OCI-LY3 (cell line): ENCODE data around the gene CCDC141.

Experiments used
- H2AFZ ChIP-seq: fragments of 200-600, 300-600 bp; shearing (Covaris generic); 2 replicates; pipeline ENCODE4 v1.6.0; 2014; ENCODE audit warnings: antibody characterized with exemption, low read depth, low read length
- H3K27ac ChIP-seq: fragments of 200-600, 300-600 bp; sonication (generic); 2 replicates; pipeline ENCODE4 v1.5.1; 2014; ENCODE audit warnings: mild to moderate bottlenecking, low read length, moderate library complexity, mixed read lengths
- H3K27me3 ChIP-seq: fragments of 200-600, 300-600 bp; sonication (generic); 2 replicates; pipeline ENCODE4 v1.6.1; 2014; ENCODE audit warnings: low read depth, low read length, mixed read lengths
- H3K36me3 ChIP-seq: fragments of 200-600, 300-600 bp; sonication (generic); replicated peaks from 2 replicates; pipeline ENCODE3; 2014; ENCODE audit warnings: low read depth, low read length, mixed read lengths
- H3K4me1 ChIP-seq: fragments of 300-600, 200-600 bp; sonication (generic); 2 replicates; pipeline ENCODE4 v1.6.1; 2014; ENCODE audit warnings: low read length, mixed read lengths
- H3K4me2 ChIP-seq: fragments of 200-600, 300-600 bp; sonication (generic); 2 replicates; pipeline ENCODE4 v1.6.1; 2014; ENCODE audit warnings: low read length, mixed read lengths
- H3K4me3 ChIP-seq: fragments of 300-600, 200-600 bp; sonication (generic); 2 replicates; pipeline ENCODE4 v1.5.1; 2014; ENCODE audit warnings: antibody characterized with exemption, mild to moderate bottlenecking, low read length, moderate library complexity
- H3K79me2 ChIP-seq: fragments of 300-600, 200-600 bp; shearing (Covaris generic); 2 replicates; pipeline ENCODE4 v1.6.1; 2014; ENCODE audit warnings: mild to moderate bottlenecking, low read length, mixed read lengths
- H3K9ac ChIP-seq: fragments of 300-600, 200-600 bp; shearing (Covaris generic); 2 replicates; pipeline ENCODE4 v1.6.0; 2014; ENCODE audit warnings: mild to moderate bottlenecking, low read length, moderate library complexity
- H3K9me3 ChIP-seq: fragments of 200-600, 300-600 bp; shearing (Covaris generic); 2 replicates; pipeline ENCODE4 v1.6.1; 2014; ENCODE audit warnings: low read length, mixed read lengths; ENCODE audit not compliant: insufficient read depth
- H4K20me1 ChIP-seq: fragments of 200-600, 300-600 bp; sonication (generic); 2 replicates; pipeline ENCODE4 v1.6.1; 2016; ENCODE audit warnings: low read length, mixed read lengths; ENCODE audit not compliant: insufficient read depth
- CTCF ChIP-seq: fragments of 200-600, 300-600 bp; sonication (generic); IDR thresholded peaks from 2 replicates; pipeline ENCODE4 v1.5.1; 2014; ENCODE audit warnings: antibody characterized with exemption, low read length, low read depth
- EZH2phosphoT487 ChIP-seq: fragments of 200-600 bp; shearing (Covaris generic); IDR thresholded peaks from 2 replicates; pipeline ENCODE4 v1.6.1; 2018; ENCODE audit warnings: antibody characterized with exemption, mixed run types, low read depth

Gene CCDC141

GRCh38 chr2:178946494-178946893, 103.4 kb downstream of the CCDC141 start:
- Histone ChIP-seq H3K79me2 (no peaks in the 10 kb centered on the region), H3K4me1 (no peaks in the 10 kb centered on the region; the same call in 1 of the 2 replicates), H3K9ac (no peak overlapping the region), H4K20me1 (no peaks in the 10 kb centered on the region), H3K27ac (no peak overlapping the region), H2AFZ (no peak overlapping the region), H3K9me3 (no peaks in the 10 kb centered on the region), H3K36me3 (no peaks in the 10 kb centered on the region), H3K4me2 (no peak overlapping the region), H3K4me3 (no peak overlapping the region), H3K27me3 (no peaks in the 10 kb centered on the region)
- TF ChIP-seq EZH2phosphoT487 (no peak), CTCF (no peak)

- no peaks in the 10 kb centered on the region for H3K79me2 ChIP-seq
- no peak overlapping the region for H3K4me3 ChIP-seq
- H3K27me3 ChIP-seq = no peaks in the 10 kb centered on the region
- H2AFZ ChIP-seq = no peak overlapping the region
- H3K9me3 ChIP-seq = no peaks in the 10 kb centered on the region
- H3K27ac ChIP-seq = no peak overlapping the region
- no peaks in the 10 kb centered on the region for H4K20me1 ChIP-seq
- no peaks in the 10 kb centered on the region for H3K36me3 ChIP-seq
- no peak overlapping the region for H3K4me2 ChIP-seq
- TF ChIP-seq CTCF = no peak
- no peak for TF ChIP-seq EZH2phosphoT487
- no peak overlapping the region for H3K9ac ChIP-seq
- H3K4me1 ChIP-seq = no peaks in the 10 kb centered on the region; the same call in 1 of the 2 replicates
These were observed 106.2 kb downstream of the CCDC141 start for GRCh38 chr2:178943745-178944144.

- Histone ChIP-seq H3K27ac (no peak overlapping the region), H3K4me1 (peaks cover 3% of the 10 kb centered on the region), H3K27me3 (no peaks in the 10 kb centered on the region), H2AFZ (no peak overlapping the region), H3K36me3 (peaks cover 5% of the 10 kb centered on the region), H3K79me2 (no peaks in the 10 kb centered on the region), H3K9ac (no peak overlapping the region), H3K4me3 (no peak overlapping the region), H3K9me3 (no peaks in the 10 kb centered on the region), H4K20me1 (no peaks in the 10 kb centered on the region), H3K4me2 (no peak overlapping the region)
- no peak for TF ChIP-seq EZH2phosphoT487
These were observed 115.4 kb downstream of the CCDC141 start for GRCh38 chr2:178934571-178934970.

- Histone ChIP-seq H3K79me2 (no peaks in the 10 kb centered on the region), H3K36me3 (peaks cover 5% of the 10 kb centered on the region), H3K9me3 (no peaks in the 10 kb centered on the region), H4K20me1 (no peaks in the 10 kb centered on the region), H3K27ac (no peak overlapping the region), H2AFZ (no peak overlapping the region), H3K4me3 (no peak overlapping the region), H3K27me3 (no peaks in the 10 kb centered on the region), H3K4me2 (no peak overlapping the region), H3K9ac (no peak overlapping the region), H3K4me1 (peaks cover 14% of the 10 kb centered on the region)
- TF ChIP-seq EZH2phosphoT487 (no peak), CTCF (no peak)
These were observed 116.4 kb downstream of the CCDC141 start for GRCh38 chr2:178933493-178933892.

- Histone ChIP-seq H3K4me2 (peak overlapping the region; percentile 94), H3K27me3 (no peaks in the 10 kb centered on the region), H3K27ac (peak overlapping the region; percentile 45), H2AFZ (peak overlapping the region; percentile 86), H4K20me1 (no peaks in the 10 kb centered on the region), H3K36me3 (peaks cover 5% of the 10 kb centered on the region), H3K4me1 (peaks cover 35% of the 10 kb centered on the region), H3K79me2 (no peaks in the 10 kb centered on the region), H3K9me3 (no peaks in the 10 kb centered on the region), H3K9ac (peak overlapping the region; percentile 56), H3K4me3 (peak overlapping the region; percentile 75)
- no peak for TF ChIP-seq EZH2phosphoT487
- TF ChIP-seq CTCF = no peak
These were observed 121.9 kb downstream of the CCDC141 start for GRCh38 chr2:178928077-178928476.
